ENCODE data around the gene SMIM17.

DNA sequence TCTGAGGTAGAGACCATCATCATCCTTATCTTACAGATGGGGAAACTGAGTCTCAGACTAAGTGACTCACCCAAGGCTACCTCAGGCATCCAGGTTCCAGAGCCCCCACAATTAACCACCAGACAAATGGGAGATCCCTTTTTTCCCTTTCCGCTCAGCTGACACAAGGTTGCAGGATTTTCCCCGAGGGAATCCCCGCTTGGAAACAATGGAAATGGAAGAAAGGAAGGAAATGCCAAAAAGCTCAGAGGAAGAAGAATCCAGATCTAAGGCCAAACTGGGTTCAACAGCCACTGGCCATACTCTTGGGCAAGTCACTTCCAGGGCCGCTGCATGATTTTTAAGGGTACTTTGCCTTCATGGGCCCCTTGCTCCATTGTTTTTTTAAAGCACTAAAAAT, 46.3 kb upstream of the SMIM17 start:
- TF ChIP-seq, protein P1, sequence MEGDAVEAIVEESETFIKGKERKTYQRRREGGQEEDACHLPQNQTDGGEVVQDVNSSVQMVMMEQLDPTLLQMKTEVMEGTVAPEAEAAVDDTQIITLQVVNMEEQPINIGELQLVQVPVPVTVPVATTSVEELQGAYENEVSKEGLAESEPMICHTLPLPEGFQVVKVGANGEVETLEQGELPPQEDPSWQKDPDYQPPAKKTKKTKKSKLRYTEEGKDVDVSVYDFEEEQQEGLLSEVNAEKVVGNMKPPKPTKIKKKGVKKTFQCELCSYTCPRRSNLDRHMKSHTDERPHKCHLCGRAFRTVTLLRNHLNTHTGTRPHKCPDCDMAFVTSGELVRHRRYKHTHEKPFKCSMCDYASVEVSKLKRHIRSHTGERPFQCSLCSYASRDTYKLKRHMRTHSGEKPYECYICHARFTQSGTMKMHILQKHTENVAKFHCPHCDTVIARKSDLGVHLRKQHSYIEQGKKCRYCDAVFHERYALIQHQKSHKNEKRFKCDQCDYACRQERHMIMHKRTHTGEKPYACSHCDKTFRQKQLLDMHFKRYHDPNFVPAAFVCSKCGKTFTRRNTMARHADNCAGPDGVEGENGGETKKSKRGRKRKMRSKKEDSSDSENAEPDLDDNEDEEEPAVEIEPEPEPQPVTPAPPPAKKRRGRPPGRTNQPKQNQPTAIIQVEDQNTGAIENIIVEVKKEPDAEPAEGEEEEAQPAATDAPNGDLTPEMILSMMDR (IDR thresholded peaks at IDR 0.05), result no peak
- TF ChIP-seq POLR2A (IDR thresholded peaks at IDR 0.05), result no peak
- TF ChIP-seq EP300 (IDR thresholded peaks at IDR 0.05), result no peak

All from upper lobe of left lung (tissue), 4 donors.